K562 (cell line): ENCODE results near the gene COMMD1. TPM values are rescaled to one million over a fixed set of nuclear protein-coding genes. Genes with fewer than 3 reads are reported as not detected.
A peak's percentile ranks its signal among the peaks of the same experiment; 100 is the strongest.

Experiments used
- AFF1 ChIP-seq, 2 experiments: fragments of 450-650 bp; IDR thresholded peaks; 2 replicates each; pipeline ENCODE4 v1.6.1; 2018; ENCODE audit warnings: mild to moderate bottlenecking in 2 of 2, low read depth in 1 of 2; ENCODE audit not compliant: partially characterized antibody in 2 of 2
- CBX5 ChIP-seq: IDR thresholded peaks from 2 replicates; pipeline ENCODE4 v1.6.1; 2014; ENCODE audit warnings: low read depth, borderline replicate concordance
- CCAR2 ChIP-seq: fragments of 200-400 bp; formaldehyde crosslinking; IDR thresholded peaks from 2 replicates; pipeline ENCODE4 v1.6.1; 2017; ENCODE audit warnings: mild to moderate bottlenecking, low read depth, low read length
- CSDE1 ChIP-seq, 2 experiments: fragments of 450-650 bp; IDR thresholded peaks; 2 replicates each; pipeline ENCODE4 v1.6.1; 2016; ENCODE audit warnings: mild to moderate bottlenecking in 1 of 2
- L3MBTL2 ChIP-seq: fragments of 450-650 bp; IDR thresholded peaks from 2 replicates; pipeline ENCODE4 v1.6.1; 2016; ENCODE audit warnings: mild to moderate bottlenecking, moderate library complexity
- MAFF ChIP-seq: IDR thresholded peaks from 2 replicates; pipeline ENCODE4 v1.6.1; 2012; ENCODE audit warnings: low read length, improper control_type of control experiment
- POLR2A ChIP-seq: fragments of 450-650 bp; conservative IDR thresholded peaks from 2 replicates; pipeline ENCODE4 v1.6.1; 2016
- YY1 ChIP-seq, 3 experiments: IDR thresholded peaks; 2 replicates each; pipeline ENCODE4 v1.6.1; 2011; ENCODE audit warnings: low read length in 2 of 3, mild to moderate bottlenecking in 2 of 3, moderate library complexity in 2 of 3, borderline replicate concordance in 1 of 3, control low read depth in 1 of 3, low read depth in 1 of 3; ENCODE audit not compliant: insufficient read depth in 3 of 3, insufficient replicate concordance in 2 of 3, control insufficient read depth in 1 of 3, insufficient read length in 1 of 3; ENCODE audit errors: extremely low read depth in 1 of 3
- ZBTB12 ChIP-seq: fragments of 250-450 bp; sonication (Bioruptor Pico); IDR thresholded peaks from 2 replicates; pipeline ENCODE4 v1.4.0; 2020
- ZBTB34 ChIP-seq: fragments of 250-450 bp; sonication (Bioruptor Pico); IDR thresholded peaks from 2 replicates; pipeline ENCODE4 v1.8.0; 2021; ENCODE audit warnings: mild to moderate bottlenecking, moderate library complexity
- ZNF134 ChIP-seq: fragments of 250-450 bp; sonication (Bioruptor Pico); conservative IDR thresholded peaks from 2 replicates; pipeline ENCODE4 v1.4.0; 2020
- ZNF395 ChIP-seq: fragments of 200-800 bp; sonication (Bioruptor generic); IDR thresholded peaks from 2 replicates; pipeline ENCODE4 v1.6.1; 2017; ENCODE audit warnings: missing genetic modification characterization, missing compliant biosample characterization
- ZNF785 ChIP-seq: fragments of 250-450 bp; sonication (Bioruptor Pico); IDR thresholded peaks from 2 replicates; pipeline ENCODE4 v1.4.0; 2020; ENCODE audit warnings: mild to moderate bottlenecking
- polyA plus RNA-seq, 8 experiments: library from polyadenylated mRNA; depleted of rRNA in 4 of 8; stranded (reverse) in 5 of 8; unstranded in 3 of 8; fragments of >200 nt; fragmentation: Nextera tagmentation in 2 of 8; fragmentation: Illumina TruSeq in 1 of 8; extraction: Ambion mirVana in 2 of 8; extraction: Trizol in 1 of 8; gene quantifications; 2 replicates each; pipeline versions ENCODE4 v1.2.1 to v1.2.3, GENCODE V29; 2011 to 2014; ENCODE audit warnings: inconsistent platforms in 1 of 8, missing spikeins in 1 of 8
- total RNA-seq, 7 experiments: library from RNA; depleted of rRNA in 6 of 7; stranded (reverse); fragments of >200 nt in 6 of 7; fragmentation: Illumina TruSeq in 2 of 7; extraction: Trizol in 2 of 7; gene quantifications; 2 replicates each; pipeline versions ENCODE4 v1.2.1 to v1.2.3, GENCODE V29; 2011 to 2021; ENCODE audit warnings: low replicate concordance in 1 of 7
- TF ChIP-seq, protein P1 (sequence below): sonication (generic); formaldehyde crosslinking; IDR thresholded peaks from 2 replicates; pipeline ENCODE4 v1.8.1; 2023; ENCODE audit warnings: mild to moderate bottlenecking, missing genetic modification reagents

COMMD1 gene
- total and polyA plus RNA-seq, 9 of the 15 experiments (the other 6 are each of a cell fraction or from before 2014, with no cell fraction given): 14.4 to 77.0 (median 21.4) TPM

GRCh38 chr2:61888267-61889055 lies 17.0 kb upstream of the COMMD1 start, which contains the start of gene CCT4 (continued):
- TF ChIP-seq ZBTB12 (peak; percentile 99), CBX5 (no peak), CSDE1 (IDR thresholded peaks at IDR 0.05) (peak in 1 of 2 experiments; percentile 78; a peak in 1 of 4 replicates), POLR2A (peak; percentile 98), AFF1 (IDR thresholded peaks at IDR 0.05; ENCODE audit: low read depth in 1 of 2, partially characterized antibody in 2 of 2) (peak in 1 of 2 experiments; percentile 19), ZNF395 (peak; percentile 72), ZBTB34 (CRISPR knock-in tag) (no peak), L3MBTL2 (peak; percentile 61), CCAR2 (no peak), ZNF134 (no peak), YY1 (IDR thresholded peaks at IDR 0.05; ENCODE audit: borderline replicate concordance in 1 of 3, control insufficient read depth in 1 of 3, extremely low read depth in 1 of 3, insufficient read depth in 3 of 3, insufficient read length in 1 of 3, insufficient replicate concordance in 2 of 3, low read depth in 1 of 3, low read length in 2 of 3) (peak in 2 of 3 experiments; percentile 49 to 66), ZNF785 (CRISPR knock-in tag) (no peak), MAFF (peak; percentile 47; the same call in 1 of the 2 replicates)
- TF ChIP-seq, protein P1, sequence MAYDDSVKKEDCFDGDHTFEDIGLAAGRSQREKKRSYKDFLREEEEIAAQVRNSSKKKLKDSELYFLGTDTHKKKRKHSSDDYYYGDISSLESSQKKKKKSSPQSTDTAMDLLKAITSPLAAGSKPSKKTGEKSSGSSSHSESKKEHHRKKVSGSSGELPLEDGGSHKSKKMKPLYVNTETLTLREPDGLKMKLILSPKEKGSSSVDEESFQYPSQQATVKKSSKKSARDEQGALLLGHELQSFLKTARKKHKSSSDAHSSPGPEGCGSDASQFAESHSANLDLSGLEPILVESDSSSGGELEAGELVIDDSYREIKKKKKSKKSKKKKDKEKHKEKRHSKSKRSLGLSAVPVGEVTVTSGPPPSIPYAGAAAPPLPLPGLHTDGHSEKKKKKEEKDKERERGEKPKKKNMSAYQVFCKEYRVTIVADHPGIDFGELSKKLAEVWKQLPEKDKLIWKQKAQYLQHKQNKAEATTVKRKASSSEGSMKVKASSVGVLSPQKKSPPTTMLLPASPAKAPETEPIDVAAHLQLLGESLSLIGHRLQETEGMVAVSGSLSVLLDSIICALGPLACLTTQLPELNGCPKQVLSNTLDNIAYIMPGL (CRISPR knock-in tag): 0 out of 2 replicates have a peak, but pooled peaks have one; percentile 73
